K562 (cell line): Measurements from ENCODE around the gene TMEM151A. TPM values are rescaled to one million over a fixed set of nuclear protein-coding genes. Genes with fewer than 3 reads are reported as not detected.

Source experiments
- ATAC-seq: fragments of 200-7000 bp; cut with Tn5 transposase; 3 replicates; pipeline ENCODE4 v1.9.1; 2020; ENCODE audit warnings: moderate library complexity
- BruUV-seq: library from RNA; stranded (reverse); fragments of 400-500 nt; replicated peaks from 2 replicates; lab custom pipeline; 2021; lab: Mats Ljungman, UMichigan
- CTCF ChIA-PET: fragments of 300-600 bp; formaldehyde crosslinking; extraction: SDS; loops from one replicate; lab custom pipeline; 2021; ENCODE audit warnings: low intra/inter-chr PET ratio; lab: Yijun Ruan, JAX
- POLR2A ChIA-PET: fragments of 300-600, 350-650 bp; sonication (Branson Sonifier 250); formaldehyde crosslinking; extraction: SDS; loops from one replicate; lab custom pipeline; 2021; ENCODE audit warnings: antibody characterized with exemption, inconsistent platforms; lab: Yijun Ruan, JAX
- DNase-seq, 4 experiments: peaks; one replicate each; pipeline versions ENCODE4 v3.0.0 to v3.0.0-alpha.2; 2011 to 2018; ENCODE audit warnings: low spot score in 3 of 4, mixed read lengths in 3 of 4; ENCODE audit errors: extremely low read depth in 1 of 4
- FAIRE-seq: peaks from 2 replicates; lab custom pipeline; 2011; peaks lifted over from hg19 to GRCh38; lab: Jason Lieb, UNC
- H2AFZ ChIP-seq: 2 replicates; pipeline ENCODE4 v1.6.0; 2011; ENCODE audit warnings: low read depth, low read length, control low read depth, inconsistent platforms
- H3K27ac ChIP-seq: fragments of 200-600 bp; 3 replicates; pipeline ENCODE4 v1.8.0; 2011; ENCODE audit warnings: low read depth, mild to moderate bottlenecking, control low read depth, inconsistent platforms, low read length, moderate library complexity, mixed read lengths; ENCODE audit errors: extremely low read depth
- H3K27me3 ChIP-seq, 2 experiments: fragments of 300-600 bp in 1 of 2; 2 replicates in 1 of 2; 3 replicates in 1 of 2; pipeline versions ENCODE4 v1.6.0 to v1.8.0; 2011; ENCODE audit warnings: inconsistent platforms in 2 of 2, low read length in 2 of 2, mild to moderate bottlenecking in 1 of 2, mixed read lengths in 1 of 2, moderate library complexity in 1 of 2; ENCODE audit not compliant: control insufficient read depth in 2 of 2, insufficient read depth in 2 of 2
- H3K36me3 ChIP-seq: fragments of 300-600 bp; 3 replicates; pipeline ENCODE4 v1.8.0; 2011; ENCODE audit warnings: mild to moderate bottlenecking, low read length, inconsistent platforms; ENCODE audit not compliant: control insufficient read depth, insufficient read depth
- H3K4me1 ChIP-seq, 2 experiments: fragments of 200-600 bp in 1 of 2; replicated peaks in 1 of 2; 2 replicates in 1 of 2; 3 replicates in 1 of 2; pipeline versions ENCODE4 v1.5.1 to v1.8.0; 2011; ENCODE audit warnings: inconsistent platforms in 2 of 2, low read length in 2 of 2, mild to moderate bottlenecking in 1 of 2, mixed read lengths in 1 of 2, moderate library complexity in 1 of 2; ENCODE audit not compliant: control insufficient read depth in 2 of 2, insufficient read depth in 2 of 2
- H3K4me2 ChIP-seq: 2 replicates; pipeline ENCODE4 v1.6.1; 2011; ENCODE audit warnings: low read length, control low read depth, inconsistent platforms, mixed read lengths; ENCODE audit not compliant: insufficient read depth
- H3K4me3 ChIP-seq: fragments of 200-600 bp; sonication (generic), shearing (Covaris generic); 2 replicates; pipeline ENCODE4 v1.5.1; 2016; ENCODE audit warnings: control low read depth, inconsistent platforms
- H3K79me2 ChIP-seq: fragments of 200-600 bp; 3 replicates; pipeline ENCODE4 v1.8.0; 2011; ENCODE audit warnings: low read length, inconsistent platforms; ENCODE audit not compliant: control insufficient read depth, insufficient read depth
- H3K9ac ChIP-seq, 2 experiments: 2 replicates each; pipeline versions ENCODE4 v1.6.0 to v1.6.1; 2011; ENCODE audit warnings: low read depth in 2 of 2, low read length in 2 of 2, control low read depth in 1 of 2, inconsistent platforms in 1 of 2, mild to moderate bottlenecking in 1 of 2, mixed read lengths in 1 of 2; ENCODE audit not compliant: insufficient read depth in 1 of 2
- H3K9me1 ChIP-seq: one replicate; pipeline ENCODE4 v1.6.0; 2011; ENCODE audit warnings: inconsistent platforms, mild to moderate bottlenecking, low read length, moderate library complexity; ENCODE audit not compliant: control insufficient read depth, insufficient read depth
- H3K9me3 ChIP-seq: replicated peaks from 2 replicates; pipeline ENCODE4 v1.5.1; 2011; ENCODE audit warnings: low read depth, low read length, inconsistent platforms; ENCODE audit not compliant: control insufficient read depth, insufficient read depth
- H4K20me1 ChIP-seq: replicated peaks from 2 replicates; pipeline ENCODE4 v1.6.1; 2011; ENCODE audit warnings: low read length, inconsistent platforms, mixed read lengths; ENCODE audit not compliant: control insufficient read depth, insufficient read depth
- FOXJ2 ChIP-seq: fragments of 200-800 bp; sonication (Bioruptor generic); IDR thresholded peaks from 2 replicates; pipeline ENCODE4 v1.6.1; 2016; ENCODE audit warnings: missing genetic modification characterization, missing compliant biosample characterization
- ID3 ChIP-seq, 2 experiments: fragments of 250-450 bp in 1 of 2; fragments of 450-650 bp in 1 of 2; sonication (Bioruptor Pico) in 1 of 2; IDR thresholded peaks; 2 replicates each; pipeline versions ENCODE4 v1.6.1 to v1.8.0; 2016 to 2021; ENCODE audit warnings: mild to moderate bottlenecking in 2 of 2, moderate library complexity in 2 of 2, missing compliant biosample characterization in 1 of 2, missing genetic modification characterization in 1 of 2
- RAD51 ChIP-seq: fragments of 450-650 bp; IDR thresholded peaks from 2 replicates; pipeline ENCODE4 v1.7.1; 2016; ENCODE audit warnings: low read depth, mild to moderate bottlenecking, borderline replicate concordance
- RBM14 ChIP-seq: fragments of 200-400 bp; formaldehyde crosslinking; IDR thresholded peaks from 2 replicates; pipeline ENCODE4 v1.6.1; 2018; ENCODE audit warnings: low read depth, mild to moderate bottlenecking, low read length, moderate library complexity, borderline replicate concordance; ENCODE audit not compliant: insufficient read depth
- RFX1 ChIP-seq: fragments of 450-650 bp; IDR thresholded peaks from 2 replicates; pipeline ENCODE4 v1.6.1; 2016; ENCODE audit warnings: mild to moderate bottlenecking, moderate library complexity
- RUNX1 ChIP-seq: sonication (generic); IDR thresholded peaks from 2 replicates; pipeline ENCODE4 v1.6.1; 2016; ENCODE audit warnings: antibody characterized with exemption, low read depth
- TEAD1 ChIP-seq, 2 experiments: fragments of 450-650 bp in 1 of 2; sonication (generic) in 1 of 2; formaldehyde crosslinking; IDR thresholded peaks; 2 replicates each; pipeline versions ENCODE4 v1.4.0 to v1.8.0; 2020 to 2022; ENCODE audit warnings: mild to moderate bottlenecking in 2 of 2, missing genetic modification reagents in 1 of 2
- THRB ChIP-seq: fragments of 450-650 bp; formaldehyde crosslinking; conservative IDR thresholded peaks from 2 replicates; pipeline ENCODE4 v1.4.0; 2022; ENCODE audit warnings: mild to moderate bottlenecking, missing genetic modification characterization
- XRCC3 ChIP-seq: fragments of 450-650 bp; IDR thresholded peaks from 2 replicates; pipeline ENCODE4 v1.6.1; 2017; ENCODE audit warnings: mild to moderate bottlenecking, moderate library complexity
- ZBTB43 ChIP-seq: sonication (generic); formaldehyde crosslinking; IDR thresholded peaks from 2 replicates; pipeline ENCODE4 v1.8.0; 2023; ENCODE audit warnings: mild to moderate bottlenecking, missing genetic modification reagents
- ZSCAN32 ChIP-seq: fragments of 450-650 bp; formaldehyde crosslinking; IDR thresholded peaks from 2 replicates; pipeline ENCODE4 v1.4.0; 2020; ENCODE audit warnings: mild to moderate bottlenecking, moderate library complexity
- WGBS: fragments of 100-300 bp; shearing (Covaris generic); methylation state at CpG from one replicate; pipeline ENCODE4 v1.1.6; 2016; ENCODE audit warnings: low coverage, mixed read lengths; ENCODE audit not compliant: insufficient coverage; ENCODE audit errors: missing lambda C conversion rate; 5-methylcytosine and 5-hydroxymethylcytosine counted together
- in situ Hi-C: fragments of 300-500 bp; cut with MboI; formaldehyde crosslinking; loops from 4 replicates; pipeline ENCODE4 v1.15.0; 2018; ENCODE audit warnings: inconsistent platforms, mixed read lengths
- intact Hi-C: fragments of 100-400 bp; cut with micrococcal nuclease; formaldehyde crosslinking; loops from 2 replicates; pipeline ENCODE4 v1.14.2; 2022
- polyA plus RNA-seq, 8 experiments: library from polyadenylated mRNA; depleted of rRNA in 4 of 8; stranded (reverse) in 5 of 8; unstranded in 3 of 8; fragments of >200 nt; fragmentation: Nextera tagmentation in 2 of 8; fragmentation: Illumina TruSeq in 1 of 8; extraction: Ambion mirVana in 2 of 8; extraction: Trizol in 1 of 8; gene quantifications; 2 replicates each; pipeline versions ENCODE4 v1.2.1 to v1.2.3, GENCODE V29; 2011 to 2014; ENCODE audit warnings: inconsistent platforms in 1 of 8, missing spikeins in 1 of 8
- total RNA-seq, 7 experiments: library from RNA; depleted of rRNA in 6 of 7; stranded (reverse); fragments of >200 nt in 6 of 7; fragmentation: Illumina TruSeq in 2 of 7; extraction: Trizol in 2 of 7; gene quantifications; 2 replicates each; pipeline versions ENCODE4 v1.2.1 to v1.2.3, GENCODE V29; 2011 to 2021; ENCODE audit warnings: low replicate concordance in 1 of 7

Gene TMEM151A
- total and polyA plus RNA-seq, 9 of the 15 experiments (the other 6 are each of a cell fraction or from before 2014, with no cell fraction given), result not detected

GRCh38 chr11:66314561-66315497 lies 23.1 kb downstream of the TMEM151A start:
- no peak overlapping the region for H3K27ac ChIP-seq
- no peak for DNase-seq
- TF ChIP-seq XRCC3 (no peak), RAD51 (no peak), TEAD1 (CRISPR knock-in tag; IDR thresholded peaks at IDR 0.05) (no peak), RUNX1 (no peak), ID3 (CRISPR knock-in tag; IDR thresholded peaks at IDR 0.05) (no peak), ID3 (tag; IDR thresholded peaks at IDR 0.05) (no peak), THRB (CRISPR knock-in tag) (no peak), ZSCAN32 (CRISPR knock-in tag) (no peak), ZBTB43 (no peak), FOXJ2 (tag) (no peak), RFX1 (no peak), RBM14 (no peak)
- TF ChIP-seq, all 486 proteins: peak for 0
- H3K4me2 ChIP-seq, result no peak overlapping the region
- POLR2A ChIA-PET, result interaction anchor here (0.5 to 0.9 kb wide), 5 partner anchors 12 to 930 kb away, joined by 3 to 6 read pairs (median 3); partner anchors contain the start of gene YIF1A
- intact Hi-C loops (no loop called here), in situ Hi-C loops (no loop called here)
- WGBS, result 37% methylated on average over 9 of the region's 17 CpGs
- peaks cover 16 to 72% of the 10 kb centered on the region in 2 experiments for H3K4me1 ChIP-seq
- no peaks in the 10 kb centered on the region for H3K27me3 ChIP-seq
- H3K9me1 ChIP-seq, result no peaks in the 10 kb centered on the region
- no TSS peak for BruUV-seq
- H2AFZ ChIP-seq, result no peak overlapping the region
- FAIRE-seq (no peak), ATAC-seq (no peak)
- H4K20me1 ChIP-seq, result no peaks in the 10 kb centered on the region
- H3K36me3 ChIP-seq, result no peaks in the 10 kb centered on the region
- H3K9ac ChIP-seq, result peak overlapping the region in 1 of 2 experiments; percentile 66; a peak in 1 of 4 replicates
- H3K9me3 ChIP-seq, result no peaks in the 10 kb centered on the region
- no peak overlapping the region for H3K4me3 ChIP-seq
- H3K79me2 ChIP-seq, result no peaks in the 10 kb centered on the region
- CTCF ChIA-PET, result no interaction called here
